Esophagus squamous epithelium (tissue), 4 donors: Measurements from ENCODE around the gene RALBP1.

Experiments used
- CTCF ChIP-seq, 6 experiments: fragments of 450-650 bp in 4 of 6; fragments of 200-600 bp in 2 of 6; sonication (generic) in 2 of 6; IDR thresholded peaks; one replicate each; pipeline ENCODE4 v1.5.1; 2016 to 2019; ENCODE audit warnings: antibody characterized with exemption in 6 of 6, mild to moderate bottlenecking in 4 of 6, moderate library complexity in 4 of 6
- POLR2A ChIP-seq, 4 donors: fragments of 450-650 bp; IDR thresholded peaks; one replicate each; pipeline ENCODE4 v1.6.1; 2017; ENCODE audit warnings: antibody characterized with exemption in 4 of 4, mild to moderate bottlenecking in 4 of 4, moderate library complexity in 3 of 4

- TF ChIP-seq CTCF (IDR thresholded peaks at IDR 0.05) (no peak), POLR2A (IDR thresholded peaks at IDR 0.05) (no peak)
These were observed 56.6 kb downstream of the RALBP1 start for GRCh38 chr18:9531791-9532410.
